HG03139 (cell line): Measurements from ENCODE around the gene SORCS2.
"Not testable (repeated sequence)": the region's sequence is repeated elsewhere in the genome, so short reads cannot be mapped to it uniquely, and the experiment has no call there.

Experiments
- ATAC-seq: cut with Tn5 transposase; IDR thresholded peaks from one replicate; pipeline ENCODE4 v1.9.1; 2021; ENCODE audit not compliant: unreplicated experiment

Gene SORCS2

GRCh38 chr4:7199129-7199725, 6.9 kb downstream of the SORCS2 start:
- ATAC-seq: no peak

GRCh38 chr4:7199771-7200441, 7.6 kb downstream of the SORCS2 start:
- ATAC-seq: no peak

GRCh38 chr4:7200801-7201200, 8.5 kb downstream of the SORCS2 start:
- no peak for ATAC-seq

- ATAC-seq: no peak
Measured at GRCh38 chr4:7201420-7202305, 9.3 kb downstream of the SORCS2 start.

GRCh38 chr4:7202411-7202810, 10.1 kb downstream of the SORCS2 start:
- no peak for ATAC-seq

GRCh38 chr4:7204656-7205387, 12.5 kb downstream of the SORCS2 start:
- ATAC-seq: no peak

- ATAC-seq: no peak
Measured at GRCh38 chr4:7206385-7206784, 14.0 kb downstream of the SORCS2 start.

- ATAC-seq: no peak
Measured at GRCh38 chr4:7206911-7207567, 14.7 kb downstream of the SORCS2 start.

- ATAC-seq: no peak
Measured at GRCh38 chr4:7207628-7208231, 15.4 kb downstream of the SORCS2 start.

GRCh38 chr4:7208509-7209451, 16.4 kb downstream of the SORCS2 start:
- no peak for ATAC-seq

GRCh38 chr4:7209699-7210098, 17.4 kb downstream of the SORCS2 start:
- ATAC-seq: no peak

- ATAC-seq: no peak
Measured at GRCh38 chr4:7210824-7211223, 18.5 kb downstream of the SORCS2 start.

GRCh38 chr4:7212101-7212674, 19.9 kb downstream of the SORCS2 start:
- ATAC-seq: no peak

- no peak for ATAC-seq
Measured at GRCh38 chr4:7212921-7213320, 20.6 kb downstream of the SORCS2 start.

GRCh38 chr4:7213807-7214206, 21.5 kb downstream of the SORCS2 start:
- no peak for ATAC-seq

- ATAC-seq: no peak
Measured at GRCh38 chr4:7214359-7214758, 22.0 kb downstream of the SORCS2 start.

GRCh38 chr4:7215187-7215586, 22.8 kb downstream of the SORCS2 start:
- not testable (repeated sequence) for ATAC-seq

GRCh38 chr4:7217039-7217438, 24.7 kb downstream of the SORCS2 start:
- no peak for ATAC-seq
